IMR-90 (cell line): ENCODE results near the gene CDK8. TPM values are rescaled to one million over a fixed set of nuclear protein-coding genes. Genes with fewer than 3 reads are reported as not detected.

Experiments
- ATAC-seq: fragments of 200-7000 bp; cut with Tn5 transposase; 2 replicates; pipeline ENCODE4 v1.9.1; 2020; ENCODE audit warnings: low read depth, mild to moderate bottlenecking, moderate library complexity
- BruUV-seq: library from RNA; stranded (reverse); fragments of 400-500 nt; replicated peaks from 2 replicates; lab custom pipeline; 2021; lab: Mats Ljungman, UMichigan
- CTCF ChIA-PET: fragments of 300-600 bp; formaldehyde crosslinking; extraction: SDS; loops from one replicate; lab custom pipeline; 2021; ENCODE audit warnings: antibody characterized with exemption; lab: Yijun Ruan, JAX
- POLR2A ChIA-PET: fragments of 300-600 bp; sonication (Branson Sonifier 250); formaldehyde crosslinking; loops from one replicate; lab custom pipeline; 2022; ENCODE audit warnings: antibody characterized with exemption; ENCODE audit not compliant: unreplicated experiment; lab: Charles Lee
- DNase-seq: peaks from one replicate; pipeline ENCODE4 v3.0.0; 2013
- H2AFZ ChIP-seq: replicated peaks from 2 replicates; pipeline ENCODE3; 2013; ENCODE audit warnings: low read length, mild to moderate bottlenecking; ENCODE audit not compliant: poor library complexity
- H2AK5ac ChIP-seq: 2 replicates; pipeline ENCODE4 v1.6.1; 2013; ENCODE audit warnings: low read depth, low read length, inconsistent platforms
- H2AK9ac ChIP-seq: replicated peaks from 2 replicates; pipeline ENCODE3; 2013; ENCODE audit warnings: mild to moderate bottlenecking, low read depth, low read length, moderate library complexity; ENCODE audit not compliant: poor library complexity
- H2BK120ac ChIP-seq: 2 replicates; pipeline ENCODE4 v1.6.1; 2013; ENCODE audit warnings: low read depth, low read length, inconsistent platforms
- H2BK15ac ChIP-seq: 3 replicates; pipeline ENCODE4 v1.6.1; 2013; ENCODE audit warnings: low read depth, low read length, inconsistent platforms
- H2BK20ac ChIP-seq: 2 replicates; pipeline ENCODE4 v1.6.1; 2013; ENCODE audit warnings: low read depth, mild to moderate bottlenecking, inconsistent platforms, low read length, moderate library complexity
- H2BK5ac ChIP-seq: 2 replicates; pipeline ENCODE4 v1.6.1; 2013; ENCODE audit warnings: mild to moderate bottlenecking, low read depth, low read length, inconsistent platforms; ENCODE audit not compliant: poor library complexity, severe bottlenecking
- H3K14ac ChIP-seq: replicated peaks from 2 replicates; pipeline ENCODE4 v1.6.1; 2013; ENCODE audit warnings: low read depth, low read length, inconsistent platforms
- H3K18ac ChIP-seq: 2 replicates; pipeline ENCODE4 v1.6.1; 2013; ENCODE audit warnings: low read depth, low read length, control low read depth
- H3K23ac ChIP-seq: 2 replicates; pipeline ENCODE4 v1.6.1; 2013; ENCODE audit warnings: low read depth, low read length, inconsistent platforms
- H3K27ac ChIP-seq: 2 replicates; pipeline ENCODE4 v1.5.1; 2013; ENCODE audit warnings: mild to moderate bottlenecking, control low read depth, low read length; ENCODE audit not compliant: insufficient read depth
- H3K27me3 ChIP-seq: 2 replicates; pipeline ENCODE4 v1.6.1; 2013; ENCODE audit warnings: low read length; ENCODE audit not compliant: control insufficient read depth, insufficient read depth
- H3K36me3 ChIP-seq: 2 replicates; pipeline ENCODE4 v1.6.1; 2013; ENCODE audit warnings: low read length, mixed read lengths; ENCODE audit not compliant: control insufficient read depth, insufficient read depth
- H3K4ac ChIP-seq: 2 replicates; pipeline ENCODE4 v1.6.1; 2013; ENCODE audit warnings: low read depth, low read length, inconsistent platforms
- H3K4me1 ChIP-seq: 2 replicates; pipeline ENCODE4 v1.6.1; 2013; ENCODE audit warnings: low read length, mixed read lengths; ENCODE audit not compliant: control insufficient read depth, insufficient read depth
- H3K4me2 ChIP-seq: 2 replicates; pipeline ENCODE4 v1.6.1; 2013; ENCODE audit warnings: low read depth, mild to moderate bottlenecking, control low read depth, low read length, moderate library complexity
- H3K4me3 ChIP-seq: 2 replicates; pipeline ENCODE4 v1.5.1; 2013; ENCODE audit warnings: low read depth, mild to moderate bottlenecking, control low read depth, low read length, moderate library complexity; ENCODE audit not compliant: insufficient read depth
- H3K56ac ChIP-seq: 2 replicates; pipeline ENCODE4 v1.6.1; 2013; ENCODE audit warnings: low read length, inconsistent platforms; ENCODE audit not compliant: insufficient read depth; ENCODE audit errors: extremely low read depth
- H3K79me1 ChIP-seq, 2 experiments: 2 replicates each; pipeline ENCODE4 v1.6.1; 2013; ENCODE audit warnings: low read length in 2 of 2, inconsistent platforms in 1 of 2, low read depth in 1 of 2
- H3K9ac ChIP-seq: 2 replicates; pipeline ENCODE4 v1.6.1; 2013; ENCODE audit warnings: low read depth, low read length, control low read depth
- H3K9me1 ChIP-seq: 2 replicates; pipeline ENCODE4 v1.6.1; 2013; ENCODE audit warnings: low read length, inconsistent platforms; ENCODE audit not compliant: insufficient read depth
- H3K9me3 ChIP-seq: 2 replicates; pipeline ENCODE4 v1.6.1; 2013; ENCODE audit warnings: low read length; ENCODE audit not compliant: control insufficient read depth, insufficient read depth
- H4K20me1 ChIP-seq: 2 replicates; pipeline ENCODE4 v1.6.1; 2013; ENCODE audit warnings: low read length, inconsistent platforms; ENCODE audit not compliant: insufficient read depth
- H4K5ac ChIP-seq: 2 replicates; pipeline ENCODE4 v1.6.1; 2013; ENCODE audit warnings: mild to moderate bottlenecking, low read depth, low read length, control low read depth
- H4K8ac ChIP-seq, 2 experiments: 2 replicates each; pipeline ENCODE4 v1.6.1; 2013; ENCODE audit warnings: low read depth in 2 of 2, low read length in 2 of 2, control low read depth in 1 of 2, inconsistent platforms in 1 of 2
- H4K91ac ChIP-seq: 2 replicates; pipeline ENCODE4 v1.6.1; 2013; ENCODE audit warnings: low read depth, low read length, inconsistent platforms; ENCODE audit not compliant: insufficient read depth
- MAFK ChIP-seq: IDR thresholded peaks from 2 replicates; pipeline ENCODE4 v1.6.1; 2012; ENCODE audit warnings: low read depth, low read length, improper control_type of control experiment
- MAZ ChIP-seq: IDR thresholded peaks from 2 replicates; pipeline ENCODE4 v1.6.1; 2012; ENCODE audit warnings: low read depth, mild to moderate bottlenecking, low read length, improper control_type of control experiment, moderate library complexity, borderline replicate concordance
- NFE2L2 ChIP-seq: fragments of 150-350 bp; IDR thresholded peaks from 2 replicates; pipeline ENCODE4 v1.6.1; 2016; ENCODE audit warnings: low read depth, mild to moderate bottlenecking, low read length
- POLR2A ChIP-seq: IDR thresholded peaks from 2 replicates; pipeline ENCODE4 v1.6.1; 2012; ENCODE audit warnings: mild to moderate bottlenecking, low read depth, low read length
- RAD21 ChIP-seq: IDR thresholded peaks from 2 replicates; pipeline ENCODE4 v1.6.1; 2012; ENCODE audit warnings: low read length, improper control_type of control experiment
- SMC3 ChIP-seq: fragments of 150-350 bp; IDR thresholded peaks from 2 replicates; pipeline ENCODE4 v1.6.1; 2016; ENCODE audit warnings: low read depth, mild to moderate bottlenecking, antibody characterized with exemption, low read length, moderate library complexity
- WGBS, 2 experiments: methylation state at CpG; one replicate each; pipeline versions ENCODE4 v1.1.5 to v1.1.7; 2013; ENCODE audit warnings: missing lambda C conversion rate in 2 of 2; ENCODE audit not compliant: insufficient read length in 1 of 2; ENCODE audit errors: extremely low coverage in 2 of 2; 5-methylcytosine and 5-hydroxymethylcytosine counted together
- dilution Hi-C: fragments of 300-500 bp; cut with HindIII; formaldehyde crosslinking; loops from one replicate; pipeline ENCODE4 v1.14.3; 2018; ENCODE audit warnings: low sequenced_read_pairs; ENCODE audit not compliant: unreplicated experiment
- in situ Hi-C: fragments of 300-500 bp; cut with MboI; formaldehyde crosslinking; loops from 3 replicates; pipeline ENCODE4 v1.14.3; 2019; ENCODE audit warnings: low sequenced_read_pairs, inconsistent platforms, mixed read lengths
- intact Hi-C: fragments of 100-400 bp; cut with micrococcal nuclease; formaldehyde crosslinking; loops from 2 replicates; pipeline ENCODE4 v1.10.0; 2022
- polyA plus RNA-seq, 3 experiments: library from polyadenylated mRNA; depleted of rRNA; stranded (reverse); fragments of >200 nt; gene quantifications; 2 replicates each; pipeline ENCODE4 v1.2.3, GENCODE V29; 2012; ENCODE audit warnings: low replicate concordance in 1 of 3
- total RNA-seq: library from RNA; depleted of rRNA; stranded (reverse); fragments of >200 nt; gene quantifications from 2 replicates; pipeline ENCODE4 v1.2.3, GENCODE V29; 2012
- TF ChIP-seq, protein P1 (sequence below): conservative IDR thresholded peaks from 2 replicates; pipeline ENCODE4 v1.5.1; 2012; ENCODE audit warnings: mild to moderate bottlenecking, low read depth, low read length, improper control_type of control experiment

CDK8 gene
- total and polyA plus RNA-seq, 2 of the 4 experiments (the other 2 are of a cell fraction) = 15.4 to 19.0 TPM

DNA sequence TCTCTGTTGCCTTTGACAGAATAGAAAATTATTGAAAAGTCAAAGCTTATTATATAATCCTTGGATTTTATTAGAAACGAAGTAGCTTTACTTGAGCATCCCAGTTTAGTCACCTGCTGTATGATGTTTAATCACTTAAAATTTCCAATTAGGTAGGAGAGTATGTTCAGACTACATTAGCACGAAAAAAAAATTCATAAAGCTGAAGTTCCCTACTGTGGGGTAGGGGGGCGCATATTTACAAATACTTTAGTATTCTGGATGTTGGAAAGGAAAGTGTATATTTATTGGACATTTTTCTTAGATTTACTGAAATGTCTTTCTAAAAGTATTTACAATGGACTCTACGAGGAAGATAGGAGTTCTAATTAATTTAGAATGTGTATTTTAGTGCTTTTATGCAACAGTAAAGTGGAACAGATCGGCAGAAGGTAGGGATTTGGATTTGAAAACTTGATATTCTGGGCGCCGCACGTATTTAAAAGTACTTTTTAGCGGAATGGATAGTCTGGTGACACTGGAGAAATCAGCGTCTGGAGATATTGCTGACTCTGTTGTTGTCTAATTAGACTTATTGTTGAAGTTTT, 1.9 kb downstream of the CDK8 start:
- Histone ChIP-seq H3K9ac (peak overlapping the region; percentile 91; the same call in 1 of the 2 replicates), H3K79me1 (peaks cover 3 to 27% of the 10 kb centered on the region in 2 experiments; a peak in 3 of 4 replicates), H2BK5ac (no peak overlapping the region), H2BK20ac (no peak overlapping the region), H3K18ac (no peak overlapping the region), H2AK5ac (no peak overlapping the region), H2AK9ac (no peak overlapping the region), H4K91ac (no peak overlapping the region), H3K4me2 (peak overlapping the region; percentile 99), H4K8ac (no peak overlapping the region), H2AFZ (no peak overlapping the region), H3K4ac (no peak overlapping the region), H2BK120ac (no peak overlapping the region), H3K14ac (no peak overlapping the region), H2BK15ac (no peak overlapping the region), H4K20me1 (peaks cover 30% of the 10 kb centered on the region), H3K27me3 (no peaks in the 10 kb centered on the region), H3K4me3 (no peak overlapping the region; the same call in 1 of the 2 replicates), H4K5ac (no peak overlapping the region), H3K4me1 (no peaks in the 10 kb centered on the region), H3K56ac (no peak overlapping the region), H3K36me3 (no peaks in the 10 kb centered on the region), H3K9me3 (no peaks in the 10 kb centered on the region), H3K27ac (no peak overlapping the region), H3K9me1 (peaks cover 5% of the 10 kb centered on the region; the same call in 1 of the 2 replicates), H3K23ac (no peak overlapping the region)
- BruUV-seq = no TSS peak
- WGBS, 2 experiments = 80% methylated on average over 2 of the region's 10 CpGs; no CpG with 5 or more reads in 1 of the 2 experiments
- in situ Hi-C loops = no loop called here
- dilution Hi-C loops = no loop called here
- ATAC-seq (no peak), DNase-seq (peak; percentile 4)
- TF ChIP-seq SMC3 (peak; percentile 6; the same call in 1 of the 2 replicates), MAFK (no peak), POLR2A (no peak), MAZ (no peak), NFE2L2 (no peak), RAD21 (peak; percentile 10; the same call in 1 of the 2 replicates)
- TF ChIP-seq, protein P1, sequence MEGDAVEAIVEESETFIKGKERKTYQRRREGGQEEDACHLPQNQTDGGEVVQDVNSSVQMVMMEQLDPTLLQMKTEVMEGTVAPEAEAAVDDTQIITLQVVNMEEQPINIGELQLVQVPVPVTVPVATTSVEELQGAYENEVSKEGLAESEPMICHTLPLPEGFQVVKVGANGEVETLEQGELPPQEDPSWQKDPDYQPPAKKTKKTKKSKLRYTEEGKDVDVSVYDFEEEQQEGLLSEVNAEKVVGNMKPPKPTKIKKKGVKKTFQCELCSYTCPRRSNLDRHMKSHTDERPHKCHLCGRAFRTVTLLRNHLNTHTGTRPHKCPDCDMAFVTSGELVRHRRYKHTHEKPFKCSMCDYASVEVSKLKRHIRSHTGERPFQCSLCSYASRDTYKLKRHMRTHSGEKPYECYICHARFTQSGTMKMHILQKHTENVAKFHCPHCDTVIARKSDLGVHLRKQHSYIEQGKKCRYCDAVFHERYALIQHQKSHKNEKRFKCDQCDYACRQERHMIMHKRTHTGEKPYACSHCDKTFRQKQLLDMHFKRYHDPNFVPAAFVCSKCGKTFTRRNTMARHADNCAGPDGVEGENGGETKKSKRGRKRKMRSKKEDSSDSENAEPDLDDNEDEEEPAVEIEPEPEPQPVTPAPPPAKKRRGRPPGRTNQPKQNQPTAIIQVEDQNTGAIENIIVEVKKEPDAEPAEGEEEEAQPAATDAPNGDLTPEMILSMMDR = peak; percentile 31; the same call in 1 of the 2 replicates
- POLR2A ChIA-PET = no interaction called here
- CTCF ChIA-PET = interaction anchor here (0.8 to 1.4 kb wide), 2 partner anchors 18 to 155 kb away, joined by 3 to 4 read pairs; no protein-coding TSS in a partner anchor
- intact Hi-C loops = loop anchor here (5.0 to 10.0 kb wide), 2 partner anchors 112 to 239 kb away; no protein-coding TSS in a partner anchor
